ENCODE data around the gene ZNF827. TPM values are rescaled to one million over a fixed set of nuclear protein-coding genes. Genes with fewer than 3 reads are reported as not detected.
A peak's percentile ranks its signal among the peaks of the same experiment; 100 is the strongest.

Gene ZNF827
- total and polyA plus RNA-seq, 5 donors, result 4.8 to 18.4 (median 15.5) TPM

GRCh38 chr4:145933134-145933533 is 5.5 kb downstream of the ZNF827 start:
- Histone ChIP-seq H3K27me3 (ENCODE audit: control insufficient read depth, insufficient read depth) (no peaks in the 10 kb centered on the region), H3K9me3 (ENCODE audit: control insufficient read depth, low read length) (no peaks in the 10 kb centered on the region), H3K27ac (ENCODE audit: low read length) (no peak overlapping the region), H3K4me3 (ENCODE audit: low read length) (no peak overlapping the region), H3K4me1 (ENCODE audit: control insufficient read depth, insufficient read depth, low read length) (peaks cover 2% of the 10 kb centered on the region)
- no peak for ATAC-seq
- intact Hi-C loops (cut with DNase I), result loop anchor here in 2 of 4 donors (10.0 kb wide), 1 partner anchor 198 kb away; no protein-coding TSS in a partner anchor
- WGBS, result 73% methylated on average over 2 of the region's 2 CpGs
- DNase-seq, result no peak

- H3K27ac ChIP-seq (ENCODE audit: low read length), result no peak overlapping the region
- 91% methylated on average over 2 of the region's 2 CpGs for WGBS
- ATAC-seq (no peak), DNase-seq (no peak)
- no peak overlapping the region for H3K4me3 ChIP-seq (ENCODE audit: low read length)
- intact Hi-C loops (cut with DNase I), result loop anchor here in 2 of 4 donors (10.0 kb wide), 1 partner anchor 197 kb away; no protein-coding TSS in a partner anchor
- peaks cover 4% of the 10 kb centered on the region for H3K4me1 ChIP-seq (ENCODE audit: control insufficient read depth, insufficient read depth, low read length)
- H3K9me3 ChIP-seq (ENCODE audit: control insufficient read depth, low read length), result no peaks in the 10 kb centered on the region
- H3K27me3 ChIP-seq (ENCODE audit: control insufficient read depth, insufficient read depth), result no peaks in the 10 kb centered on the region
Observed at GRCh38 chr4:145931403-145931802, 7.2 kb downstream of the ZNF827 start.

GRCh38 chr4:145930592-145930991 is 8.0 kb downstream of the ZNF827 start:
- intact Hi-C loops (cut with DNase I), result loop anchor here in 2 of 4 donors (10.0 kb wide), 1 partner anchor 196 kb away; no protein-coding TSS in a partner anchor
- Histone ChIP-seq H3K4me1 (ENCODE audit: control insufficient read depth, insufficient read depth, low read length) (peaks cover 3% of the 10 kb centered on the region), H3K9me3 (ENCODE audit: control insufficient read depth, low read length) (no peaks in the 10 kb centered on the region), H3K27ac (ENCODE audit: low read length) (no peak overlapping the region), H3K4me3 (ENCODE audit: low read length) (no peak overlapping the region), H3K27me3 (ENCODE audit: control insufficient read depth, insufficient read depth) (no peaks in the 10 kb centered on the region)
- peak; percentile 23 to 33 for ATAC-seq
- 70% methylated on average over 8 of the region's 8 CpGs for WGBS
- peak in 2 of 3 donors; percentile 61 to 65 for DNase-seq

- H3K27ac ChIP-seq (ENCODE audit: low read length), result peak overlapping the region; percentile 75
- H3K9me3 ChIP-seq (ENCODE audit: control insufficient read depth, low read length), result no peaks in the 10 kb centered on the region
- no peaks in the 10 kb centered on the region for H3K27me3 ChIP-seq (ENCODE audit: control insufficient read depth, insufficient read depth)
- H3K4me1 ChIP-seq (ENCODE audit: control insufficient read depth, insufficient read depth, low read length), result peaks cover 2% of the 10 kb centered on the region
- peak; percentile 10 to 31 for ATAC-seq
- WGBS, result 47% methylated on average over 2 of the region's 2 CpGs
- intact Hi-C loops (cut with DNase I), result loop anchor here in 2 of 4 donors (10.0 kb wide), 1 partner anchor 195 kb away; no protein-coding TSS in a partner anchor
- no peak overlapping the region for H3K4me3 ChIP-seq (ENCODE audit: low read length)
- no peak for DNase-seq
Observed at GRCh38 chr4:145929415-145930178, 9.0 kb downstream of the ZNF827 start.

GRCh38 chr4:145928748-145929147 is 9.9 kb downstream of the ZNF827 start:
- Histone ChIP-seq H3K27me3 (ENCODE audit: control insufficient read depth, insufficient read depth) (no peaks in the 10 kb centered on the region), H3K27ac (ENCODE audit: low read length) (no peak overlapping the region), H3K4me3 (ENCODE audit: low read length) (no peak overlapping the region), H3K9me3 (ENCODE audit: control insufficient read depth, low read length) (no peaks in the 10 kb centered on the region), H3K4me1 (ENCODE audit: control insufficient read depth, insufficient read depth, low read length) (peaks cover 2% of the 10 kb centered on the region)
- ATAC-seq (no peak), DNase-seq (peak in 1 of 3 donors; percentile 39)
- intact Hi-C loops (cut with DNase I), result no loop called here
- WGBS, result 93% methylated on average over 8 of the region's 8 CpGs

GRCh38 chr4:145927030-145927429 is 11.6 kb downstream of the ZNF827 start:
- Histone ChIP-seq H3K27ac (ENCODE audit: low read length) (no peak overlapping the region), H3K27me3 (ENCODE audit: control insufficient read depth, insufficient read depth) (no peaks in the 10 kb centered on the region), H3K4me3 (ENCODE audit: low read length) (no peak overlapping the region), H3K4me1 (ENCODE audit: control insufficient read depth, insufficient read depth, low read length) (peaks cover 2% of the 10 kb centered on the region), H3K9me3 (ENCODE audit: control insufficient read depth, low read length) (no peaks in the 10 kb centered on the region)
- WGBS, result 80% methylated on average over 7 of the region's 7 CpGs
- intact Hi-C loops (cut with DNase I), result no loop called here
- DNase-seq, result no peak
- no peak for ATAC-seq

- H3K9me3 ChIP-seq (ENCODE audit: control insufficient read depth, low read length), result no peaks in the 10 kb centered on the region
- H3K27ac ChIP-seq (ENCODE audit: low read length), result no peak overlapping the region
- H3K4me3 ChIP-seq (ENCODE audit: low read length), result no peak overlapping the region
- peaks cover 2% of the 10 kb centered on the region for H3K4me1 ChIP-seq (ENCODE audit: control insufficient read depth, insufficient read depth, low read length)
- 83% methylated on average over 1 of the region's 1 CpG for WGBS
- intact Hi-C loops (cut with DNase I), result no loop called here
- no peak for DNase-seq
- ATAC-seq, result no peak
- H3K27me3 ChIP-seq (ENCODE audit: control insufficient read depth, insufficient read depth), result no peaks in the 10 kb centered on the region
Observed at GRCh38 chr4:145921231-145921630, 17.4 kb downstream of the ZNF827 start.

- Histone ChIP-seq H3K27ac (ENCODE audit: low read length) (no peak overlapping the region), H3K4me3 (ENCODE audit: low read length) (no peak overlapping the region), H3K27me3 (ENCODE audit: control insufficient read depth, insufficient read depth) (no peaks in the 10 kb centered on the region), H3K4me1 (ENCODE audit: control insufficient read depth, insufficient read depth, low read length) (peaks cover 2% of the 10 kb centered on the region), H3K9me3 (ENCODE audit: control insufficient read depth, low read length) (no peaks in the 10 kb centered on the region)
- intact Hi-C loops (cut with DNase I), result no loop called here
- DNase-seq (no peak), ATAC-seq (peak; percentile 68 to 84)
- WGBS, result 48% methylated on average over 8 of the region's 8 CpGs
Observed at GRCh38 chr4:145920205-145920604, 18.4 kb downstream of the ZNF827 start.

- Histone ChIP-seq H3K9me3 (ENCODE audit: control insufficient read depth, low read length) (no peaks in the 10 kb centered on the region), H3K4me1 (ENCODE audit: control insufficient read depth, insufficient read depth, low read length) (peaks cover 5% of the 10 kb centered on the region), H3K27ac (ENCODE audit: low read length) (no peak overlapping the region), H3K4me3 (ENCODE audit: low read length) (no peak overlapping the region), H3K27me3 (ENCODE audit: control insufficient read depth, insufficient read depth) (no peaks in the 10 kb centered on the region)
- intact Hi-C loops (cut with DNase I), result no loop called here
- ATAC-seq (no peak), DNase-seq (no peak)
- 93% methylated on average over 2 of the region's 2 CpGs for WGBS
Observed at GRCh38 chr4:145912376-145912775, 26.2 kb downstream of the ZNF827 start.

GRCh38 chr4:145909773-145910172 is 28.9 kb downstream of the ZNF827 start:
- Histone ChIP-seq H3K27me3 (ENCODE audit: control insufficient read depth, insufficient read depth) (no peaks in the 10 kb centered on the region), H3K9me3 (ENCODE audit: control insufficient read depth, low read length) (no peaks in the 10 kb centered on the region), H3K4me1 (ENCODE audit: control insufficient read depth, insufficient read depth, low read length) (peaks cover 5% of the 10 kb centered on the region), H3K4me3 (ENCODE audit: low read length) (peak overlapping the region; percentile 58), H3K27ac (ENCODE audit: low read length) (peak overlapping the region; percentile 83)
- ATAC-seq (peak; percentile 59 to 65), DNase-seq (peak in 1 of 3 donors; percentile 47)
- WGBS, result 29% methylated on average over 12 of the region's 12 CpGs
- intact Hi-C loops (cut with DNase I), result no loop called here

GRCh38 chr4:145909281-145909715 is 29.3 kb downstream of the ZNF827 start:
- Histone ChIP-seq H3K27ac (ENCODE audit: low read length) (peak overlapping the region; percentile 83), H3K9me3 (ENCODE audit: control insufficient read depth, low read length) (no peaks in the 10 kb centered on the region), H3K4me1 (ENCODE audit: control insufficient read depth, insufficient read depth, low read length) (peaks cover 8% of the 10 kb centered on the region), H3K4me3 (ENCODE audit: low read length) (peak overlapping the region; percentile 58), H3K27me3 (ENCODE audit: control insufficient read depth, insufficient read depth) (no peaks in the 10 kb centered on the region)
- intact Hi-C loops (cut with DNase I), result no loop called here
- 47% methylated on average over 7 of the region's 7 CpGs for WGBS
- ATAC-seq (peak; percentile 96 to 97), DNase-seq (peak; percentile 75 to 88 (median 87))
